Nephron progenitor cell (in vitro differentiated cells): ENCODE measurements around the gene TNFRSF11A.

Source experiments
- DNase-seq: peaks from one replicate; pipeline ENCODE4 v3.0.0; 2021
- H3K27ac Mint-ChIP-seq: 2 replicates; pipeline ENCODE4 v1.8.0; 2021; ENCODE audit warnings: mild to moderate bottlenecking, moderate library complexity, mixed read lengths
- H3K27me3 Mint-ChIP-seq: 2 replicates; pipeline ENCODE4 v1.8.0; 2021; ENCODE audit warnings: mild to moderate bottlenecking, low read depth, mixed read lengths; ENCODE audit not compliant: poor library complexity
- H3K36me3 Mint-ChIP-seq: 2 replicates; pipeline ENCODE4 v1.8.0; 2021; ENCODE audit warnings: low read depth, mixed read lengths
- H3K4me1 Mint-ChIP-seq: 2 replicates; pipeline ENCODE4 v1.8.0; 2021; ENCODE audit warnings: mixed read lengths
- H3K4me3 Mint-ChIP-seq: 2 replicates; pipeline ENCODE4 v1.8.0; 2021; ENCODE audit warnings: mild to moderate bottlenecking, moderate library complexity, mixed read lengths
- H3K9me3 Mint-ChIP-seq: 2 replicates; pipeline ENCODE4 v1.8.0; 2021; ENCODE audit warnings: mild to moderate bottlenecking, moderate library complexity, mixed read lengths
- TF ChIP-seq, protein P1 (sequence below): fragments of 200-600 bp; sonication (generic); IDR thresholded peaks from 2 replicates; pipeline ENCODE4 v1.5.0; 2021; ENCODE audit warnings: antibody characterized with exemption

The TNFRSF11A gene

DNA sequence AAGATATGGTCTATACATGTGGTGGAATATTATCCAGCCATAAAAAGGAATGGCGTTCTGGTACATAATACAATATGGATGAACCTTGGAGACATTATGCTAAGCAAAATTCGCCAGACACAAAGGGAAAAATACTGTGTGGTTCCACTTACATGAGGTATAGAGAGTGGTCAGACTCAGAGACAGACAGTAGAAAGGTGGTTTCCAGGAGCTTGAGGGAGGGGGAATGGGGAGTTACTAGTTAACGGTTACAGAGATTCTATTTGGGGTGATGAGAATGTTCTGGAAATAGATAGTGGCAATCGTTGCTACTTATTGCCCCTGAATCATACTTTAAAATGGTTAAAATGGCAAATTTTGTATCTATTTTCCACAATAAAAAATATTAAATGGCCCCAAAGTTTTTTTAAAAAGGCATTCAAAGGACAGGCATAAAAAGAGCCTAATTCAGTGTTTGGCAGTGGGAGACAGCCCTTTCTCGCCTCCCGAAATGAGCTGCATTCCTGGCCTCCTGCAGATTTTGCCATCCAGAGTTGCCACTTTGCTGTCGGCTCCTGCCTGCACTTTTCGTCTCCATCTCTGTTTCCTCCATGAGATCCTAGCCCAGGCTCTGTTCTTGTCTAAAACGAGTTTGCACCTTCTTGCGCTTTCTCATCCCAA is 13.5 kb downstream of the TNFRSF11A start:
- no peak for DNase-seq
- H3K4me3 Mint-ChIP-seq: no peak overlapping the region
- no peaks in the 10 kb centered on the region for H3K36me3 Mint-ChIP-seq
- peaks cover 36% of the 10 kb centered on the region for H3K4me1 Mint-ChIP-seq
- no peak overlapping the region for H3K27ac Mint-ChIP-seq
- no peaks in the 10 kb centered on the region for H3K9me3 Mint-ChIP-seq
- TF ChIP-seq, protein P1, sequence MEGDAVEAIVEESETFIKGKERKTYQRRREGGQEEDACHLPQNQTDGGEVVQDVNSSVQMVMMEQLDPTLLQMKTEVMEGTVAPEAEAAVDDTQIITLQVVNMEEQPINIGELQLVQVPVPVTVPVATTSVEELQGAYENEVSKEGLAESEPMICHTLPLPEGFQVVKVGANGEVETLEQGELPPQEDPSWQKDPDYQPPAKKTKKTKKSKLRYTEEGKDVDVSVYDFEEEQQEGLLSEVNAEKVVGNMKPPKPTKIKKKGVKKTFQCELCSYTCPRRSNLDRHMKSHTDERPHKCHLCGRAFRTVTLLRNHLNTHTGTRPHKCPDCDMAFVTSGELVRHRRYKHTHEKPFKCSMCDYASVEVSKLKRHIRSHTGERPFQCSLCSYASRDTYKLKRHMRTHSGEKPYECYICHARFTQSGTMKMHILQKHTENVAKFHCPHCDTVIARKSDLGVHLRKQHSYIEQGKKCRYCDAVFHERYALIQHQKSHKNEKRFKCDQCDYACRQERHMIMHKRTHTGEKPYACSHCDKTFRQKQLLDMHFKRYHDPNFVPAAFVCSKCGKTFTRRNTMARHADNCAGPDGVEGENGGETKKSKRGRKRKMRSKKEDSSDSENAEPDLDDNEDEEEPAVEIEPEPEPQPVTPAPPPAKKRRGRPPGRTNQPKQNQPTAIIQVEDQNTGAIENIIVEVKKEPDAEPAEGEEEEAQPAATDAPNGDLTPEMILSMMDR: no peak
- H3K27me3 Mint-ChIP-seq: peaks cover 10% of the 10 kb centered on the region

DNA sequence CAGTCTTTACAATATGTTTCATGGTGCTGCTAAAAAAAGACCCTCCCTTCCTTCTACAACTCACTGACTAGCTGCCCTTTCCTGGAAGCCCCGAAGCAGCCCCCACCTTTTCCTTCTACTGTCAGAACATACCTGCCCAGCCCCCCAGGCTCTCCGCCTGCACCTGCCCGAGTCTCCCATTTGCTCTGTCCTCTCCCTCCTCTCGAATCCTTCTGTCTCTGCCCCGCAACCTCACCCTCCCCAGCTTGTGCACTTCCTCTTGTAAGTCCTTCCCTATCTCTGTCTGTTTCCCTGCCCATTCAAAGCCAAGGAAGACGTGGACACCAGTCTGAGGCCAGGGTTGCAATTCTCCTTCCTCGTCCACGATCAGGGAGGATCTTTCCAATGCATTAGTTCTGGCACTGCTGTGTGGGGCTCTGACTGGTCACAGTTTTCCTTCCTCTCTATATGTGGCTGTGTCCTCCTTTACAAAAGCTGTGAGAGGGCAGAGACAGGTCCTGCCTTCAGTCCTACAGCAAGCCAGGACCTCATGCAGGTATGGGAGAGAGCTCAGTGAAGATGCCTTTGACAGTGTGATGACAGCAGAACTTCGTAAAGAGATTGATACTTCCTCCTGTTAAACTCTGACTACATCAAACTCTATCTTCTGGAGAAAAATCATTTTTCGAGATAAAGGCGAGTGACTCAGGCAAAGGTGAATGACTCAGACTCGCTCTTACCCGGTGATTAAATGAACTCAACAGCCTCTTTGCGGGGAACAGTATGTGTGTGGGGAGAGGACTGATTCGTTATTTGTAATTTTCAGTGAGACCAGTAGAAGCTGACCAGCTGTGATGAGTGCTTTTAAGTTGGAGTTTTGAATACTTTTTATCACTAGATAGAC is 14.2 kb downstream of the TNFRSF11A start:
- no peak for DNase-seq
- H3K4me1 Mint-ChIP-seq: peaks cover 44% of the 10 kb centered on the region

GRCh38 chr18:62340996-62341395 is 15.9 kb downstream of the TNFRSF11A start:
- peaks cover 10% of the 10 kb centered on the region for H3K27me3 Mint-ChIP-seq

More for the DNA sequence above, 14.2 kb downstream of the TNFRSF11A start:
- H3K27ac Mint-ChIP-seq: peak overlapping the region; percentile 17
- TF ChIP-seq, protein P1: no peak
- H3K36me3 Mint-ChIP-seq: no peaks in the 10 kb centered on the region
- peaks cover 10% of the 10 kb centered on the region for H3K27me3 Mint-ChIP-seq
- H3K4me3 Mint-ChIP-seq: no peak overlapping the region
- no peaks in the 10 kb centered on the region for H3K9me3 Mint-ChIP-seq

DNA sequence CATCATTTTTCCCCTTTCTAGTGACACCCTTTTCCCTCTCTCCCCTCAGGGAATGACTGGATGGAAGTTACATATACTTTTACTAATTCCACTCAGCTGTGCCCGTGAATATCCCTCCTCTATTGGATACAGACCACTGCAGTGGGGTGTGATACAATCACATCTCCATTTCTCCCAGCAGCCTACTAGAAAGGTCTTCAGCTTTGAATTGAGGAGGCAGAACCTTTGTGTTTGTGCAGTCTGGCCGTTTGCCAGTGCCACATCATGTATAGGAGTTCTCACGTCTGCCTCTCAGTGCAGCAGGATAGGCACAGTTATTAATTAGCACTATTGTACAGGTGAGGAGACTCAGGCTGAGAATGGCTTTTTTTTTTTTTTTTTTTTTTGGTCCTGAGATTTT is 16.4 kb downstream of the TNFRSF11A start:
- peak overlapping the region; percentile 60 for H3K27ac Mint-ChIP-seq
- TF ChIP-seq, protein P1: no peak
- H3K4me3 Mint-ChIP-seq: no peak overlapping the region
- no peaks in the 10 kb centered on the region for H3K9me3 Mint-ChIP-seq
- no peaks in the 10 kb centered on the region for H3K36me3 Mint-ChIP-seq
- H3K27me3 Mint-ChIP-seq: peaks cover 10% of the 10 kb centered on the region
- H3K4me1 Mint-ChIP-seq: peaks cover 55% of the 10 kb centered on the region
- DNase-seq: no peak

More at GRCh38 chr18:62340996-62341395, 15.9 kb downstream of the TNFRSF11A start:
- Mint-ChIP-seq H3K4me1 (peaks cover 54% of the 10 kb centered on the region), H3K36me3 (no peaks in the 10 kb centered on the region), H3K9me3 (no peaks in the 10 kb centered on the region), H3K4me3 (no peak overlapping the region), H3K27ac (no peak overlapping the region)
- TF ChIP-seq, protein P1: no peak
- no peak for DNase-seq

DNA sequence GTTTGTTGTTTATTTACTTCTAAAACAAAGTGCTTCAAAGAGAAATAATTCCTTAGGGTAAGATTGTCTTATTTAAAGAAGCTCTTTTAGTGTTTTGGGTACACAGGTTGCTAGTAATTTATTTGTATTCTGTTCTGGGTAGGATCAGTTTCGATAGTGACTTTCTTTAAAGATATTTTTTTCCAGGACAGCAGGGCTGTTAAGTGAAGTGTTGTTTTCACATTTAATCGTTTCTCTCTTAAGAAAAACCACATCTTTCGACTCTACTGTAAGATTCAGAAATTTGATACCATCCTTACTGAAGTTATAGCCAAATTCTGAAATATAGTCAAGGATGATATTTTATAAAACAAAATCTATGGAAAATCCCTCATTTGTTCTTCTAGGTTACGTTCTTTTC is 17.8 kb downstream of the TNFRSF11A start:
- TF ChIP-seq, protein P1: no peak
- Mint-ChIP-seq H3K27me3 (peaks cover 10% of the 10 kb centered on the region), H3K4me1 (peaks cover 59% of the 10 kb centered on the region), H3K4me3 (no peak overlapping the region), H3K36me3 (no peaks in the 10 kb centered on the region), H3K27ac (no peak overlapping the region), H3K9me3 (no peaks in the 10 kb centered on the region)
- no peak for DNase-seq
